ENCODE data around the gene TRIM41.

DNA sequence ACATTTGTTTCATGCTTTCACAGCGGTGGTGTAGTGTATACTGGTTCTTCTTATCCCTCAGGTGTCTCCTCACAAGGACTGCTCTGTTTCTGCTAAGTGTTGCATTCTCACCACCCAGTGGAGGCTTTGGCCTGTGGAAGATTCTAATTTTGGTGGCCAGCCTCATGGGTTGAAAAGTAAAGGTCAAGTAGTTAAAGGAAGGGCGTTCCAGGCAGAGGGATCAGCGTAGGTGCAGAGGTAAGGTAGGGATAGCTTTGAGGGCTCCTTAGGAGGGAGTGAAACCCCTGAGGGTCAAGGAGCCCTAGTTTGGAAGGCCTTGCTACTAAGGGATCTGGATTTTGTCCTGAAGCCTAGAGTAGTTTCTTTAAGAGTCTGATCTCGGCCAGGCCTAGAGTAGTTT is 25.2 kb downstream of the TRIM41 start:
- TF ChIP-seq, protein P1, sequence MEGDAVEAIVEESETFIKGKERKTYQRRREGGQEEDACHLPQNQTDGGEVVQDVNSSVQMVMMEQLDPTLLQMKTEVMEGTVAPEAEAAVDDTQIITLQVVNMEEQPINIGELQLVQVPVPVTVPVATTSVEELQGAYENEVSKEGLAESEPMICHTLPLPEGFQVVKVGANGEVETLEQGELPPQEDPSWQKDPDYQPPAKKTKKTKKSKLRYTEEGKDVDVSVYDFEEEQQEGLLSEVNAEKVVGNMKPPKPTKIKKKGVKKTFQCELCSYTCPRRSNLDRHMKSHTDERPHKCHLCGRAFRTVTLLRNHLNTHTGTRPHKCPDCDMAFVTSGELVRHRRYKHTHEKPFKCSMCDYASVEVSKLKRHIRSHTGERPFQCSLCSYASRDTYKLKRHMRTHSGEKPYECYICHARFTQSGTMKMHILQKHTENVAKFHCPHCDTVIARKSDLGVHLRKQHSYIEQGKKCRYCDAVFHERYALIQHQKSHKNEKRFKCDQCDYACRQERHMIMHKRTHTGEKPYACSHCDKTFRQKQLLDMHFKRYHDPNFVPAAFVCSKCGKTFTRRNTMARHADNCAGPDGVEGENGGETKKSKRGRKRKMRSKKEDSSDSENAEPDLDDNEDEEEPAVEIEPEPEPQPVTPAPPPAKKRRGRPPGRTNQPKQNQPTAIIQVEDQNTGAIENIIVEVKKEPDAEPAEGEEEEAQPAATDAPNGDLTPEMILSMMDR (conservative IDR thresholded peaks at IDR 0.05 in 1 of 2, IDR thresholded peaks at IDR 0.05 in 1 of 2; ENCODE audit: extremely low read depth in 1 of 2, insufficient read depth in 1 of 2, low read depth in 1 of 2, low read length in 2 of 2), result no peak
- no peak for TF ChIP-seq EZH2 (IDR thresholded peaks at IDR 0.05; ENCODE audit: borderline replicate concordance, low read length)
